NB4 (cell line): Measurements from ENCODE around the gene IL22RA2.

Experiments used
- MAX ChIP-seq: IDR thresholded peaks from 2 replicates; pipeline ENCODE4 v1.6.1; 2011; ENCODE audit warnings: low read depth, low read length
- MYC ChIP-seq: IDR thresholded peaks from 2 replicates; pipeline ENCODE4 v1.6.1; 2011; ENCODE audit warnings: low read depth, low read length
- POLR2A ChIP-seq: IDR thresholded peaks from 2 replicates; pipeline ENCODE4 v1.6.1; 2011; ENCODE audit warnings: mild to moderate bottlenecking; ENCODE audit not compliant: insufficient read length; ENCODE audit errors: extremely low read depth

- TF ChIP-seq MAX (no peak), POLR2A (no peak), MYC (no peak)
Measured at GRCh38 chr6:137097057-137097456, 76.4 kb downstream of the IL22RA2 start.
